IPS-11a (cell line): Measurements from ENCODE around the gene P3H2.

ENCODE experiments used
- H3K4me3 ChIP-seq: one replicate; pipeline ENCODE4 v1.5.1; 2013; ENCODE audit warnings: low read depth, low read length, control low read depth

Gene P3H2

DNA sequence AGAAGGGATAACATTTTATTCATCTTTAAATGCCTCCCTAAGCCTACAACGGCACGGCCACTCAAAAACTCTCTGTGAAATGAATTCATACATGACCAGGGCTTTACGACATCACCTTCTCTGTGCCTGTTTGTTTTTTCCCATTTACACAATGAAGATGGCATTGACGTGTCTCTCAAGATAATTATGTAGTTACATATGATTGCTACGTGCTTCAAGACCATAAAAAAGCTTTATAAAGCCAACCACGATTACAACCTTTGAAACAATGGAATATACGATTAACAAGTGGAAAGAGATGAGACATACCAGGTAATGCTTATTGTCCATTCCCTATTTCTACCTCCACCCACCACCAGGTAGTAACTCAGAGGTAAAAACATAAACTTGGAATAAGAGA, 168.4 kb downstream of the P3H2 start:
- no peak overlapping the region for H3K4me3 ChIP-seq

- H3K4me3 ChIP-seq: no peak overlapping the region
Observed at GRCh38 chr3:189950258-189950657, 170.4 kb downstream of the P3H2 start.

- H3K4me3 ChIP-seq: no peak overlapping the region
Observed at GRCh38 chr3:189949580-189949979, 171.1 kb downstream of the P3H2 start.

DNA sequence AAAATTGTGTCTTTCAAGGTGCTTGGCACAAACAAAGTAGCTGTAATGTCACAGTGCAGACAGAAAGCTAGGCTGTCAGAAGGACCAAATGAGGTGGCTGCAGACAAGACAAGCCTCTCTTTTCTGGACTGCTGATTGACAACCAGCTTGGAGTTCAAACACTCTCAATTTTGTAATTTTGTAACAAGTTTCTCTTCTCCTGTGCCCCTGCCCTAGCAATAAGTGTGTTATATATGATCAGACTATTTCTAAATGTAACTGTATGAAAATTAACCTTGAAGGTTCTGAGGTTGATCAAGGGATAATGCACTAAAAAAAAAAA, 172.0 kb downstream of the P3H2 start:
- H3K4me3 ChIP-seq: no peak overlapping the region

GRCh38 chr3:189947948-189948723, 172.6 kb downstream of the P3H2 start:
- H3K4me3 ChIP-seq: no peak overlapping the region

DNA sequence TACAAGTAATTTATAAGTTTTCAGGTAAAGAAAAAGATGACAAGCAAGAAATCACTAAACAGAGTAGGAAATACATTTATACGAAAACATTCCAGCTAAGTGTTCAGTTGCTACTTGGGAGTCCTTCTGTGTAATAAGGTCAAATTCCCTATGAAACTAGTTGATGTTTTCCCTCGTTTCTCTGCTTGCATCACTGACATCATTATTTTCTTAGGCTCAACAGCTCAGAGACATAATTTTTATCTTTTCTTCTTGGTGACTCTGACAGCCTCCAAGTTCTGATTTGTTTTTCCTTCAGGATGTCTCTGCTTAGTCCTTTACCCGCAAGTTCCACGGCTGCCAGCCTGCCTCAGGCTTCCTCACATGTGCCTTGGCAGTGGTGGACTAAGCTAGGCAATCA, 173.6 kb downstream of the P3H2 start:
- no peak overlapping the region for H3K4me3 ChIP-seq

- no peak overlapping the region for H3K4me3 ChIP-seq
Observed at GRCh38 chr3:189945935-189946709, 174.6 kb downstream of the P3H2 start.

- no peak overlapping the region for H3K4me3 ChIP-seq
Observed at GRCh38 chr3:189944285-189945145, 176.2 kb downstream of the P3H2 start.

GRCh38 chr3:189942948-189943347, 177.7 kb downstream of the P3H2 start:
- H3K4me3 ChIP-seq: no peak overlapping the region

GRCh38 chr3:189941679-189942078, 179.0 kb downstream of the P3H2 start:
- no peak overlapping the region for H3K4me3 ChIP-seq

- no peak overlapping the region for H3K4me3 ChIP-seq
Observed at GRCh38 chr3:189941125-189941524, 179.6 kb downstream of the P3H2 start.

GRCh38 chr3:189937302-189938127, 183.2 kb downstream of the P3H2 start:
- H3K4me3 ChIP-seq: no peak overlapping the region

DNA sequence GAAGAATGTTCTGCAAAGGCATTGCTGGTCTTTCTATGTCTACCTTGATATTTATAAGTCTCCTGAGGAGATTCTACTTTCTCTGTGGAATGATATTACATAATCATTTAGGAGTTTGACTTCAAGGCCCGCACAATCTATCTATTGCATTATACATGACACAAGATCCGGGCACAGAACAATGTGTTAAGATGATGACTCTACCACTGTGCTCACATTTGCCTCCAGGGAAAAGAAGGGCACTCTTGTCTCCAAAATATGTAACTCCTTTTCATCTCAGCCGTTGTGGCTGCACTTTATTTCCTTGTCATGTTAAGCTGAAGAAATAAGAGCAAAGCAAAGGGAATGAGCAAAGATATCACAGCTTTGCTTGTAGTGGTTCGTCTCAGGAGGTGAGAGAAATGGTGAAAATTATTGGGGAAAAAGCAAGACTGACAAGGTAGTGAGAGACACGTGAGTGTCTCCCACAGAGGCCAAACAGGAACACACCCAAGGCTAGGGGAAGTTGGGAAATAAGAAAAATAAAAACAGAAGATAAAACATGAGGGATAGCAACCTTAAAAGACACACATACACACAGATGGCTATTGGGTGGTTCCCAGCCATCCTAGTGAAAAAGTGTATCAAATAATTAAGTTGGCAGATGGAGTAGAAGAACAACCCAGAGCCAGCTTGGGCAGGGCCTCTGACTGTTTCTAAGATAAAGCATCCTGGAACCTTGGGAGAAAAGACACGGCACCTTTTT, 184.3 kb downstream of the P3H2 start:
- no peak overlapping the region for H3K4me3 ChIP-seq

DNA sequence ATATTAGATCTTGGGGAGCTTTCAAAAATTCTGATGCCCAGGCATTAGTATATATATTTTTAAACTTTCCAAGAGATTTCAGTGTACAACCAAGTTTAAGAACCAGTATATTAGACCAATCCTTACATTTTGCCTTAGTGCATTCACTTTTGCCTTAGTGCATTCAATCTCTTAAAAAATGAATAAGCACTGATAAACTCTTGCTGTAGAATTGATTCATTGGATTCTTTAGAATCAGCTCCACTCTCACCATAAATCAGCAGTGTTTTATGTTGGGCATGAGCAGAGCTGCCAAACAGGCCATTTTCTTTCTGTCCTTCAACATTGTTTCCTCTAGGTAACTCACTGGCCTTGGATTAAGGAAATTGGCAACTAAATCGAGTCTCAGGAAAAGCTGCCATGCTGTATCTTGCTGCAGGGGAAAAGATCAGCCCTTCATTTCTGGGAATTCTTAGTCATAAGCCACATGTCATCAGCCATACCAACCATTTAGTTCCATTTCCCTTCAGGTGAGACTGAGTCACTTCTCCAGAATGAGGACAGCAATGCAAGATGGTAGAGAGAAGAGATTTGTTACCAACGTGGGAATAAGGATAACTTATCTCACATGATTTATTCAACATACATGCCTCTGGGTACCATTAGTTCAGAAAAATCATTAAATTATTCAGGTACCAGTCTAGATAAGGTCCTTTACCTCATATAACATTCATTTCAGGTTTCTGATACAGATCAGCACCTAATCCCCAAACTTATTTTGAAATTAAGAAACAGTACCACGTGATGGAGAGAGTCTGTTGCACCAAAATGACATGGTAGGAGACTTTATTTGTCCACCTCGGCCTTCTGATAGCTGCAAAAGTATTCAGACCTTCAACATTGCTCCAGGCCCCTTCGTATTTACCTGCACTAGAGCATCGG, 192.5 kb downstream of the P3H2 start:
- no peak overlapping the region for H3K4me3 ChIP-seq

- no peak overlapping the region for H3K4me3 ChIP-seq
Observed at GRCh38 chr3:189921770-189922169, 198.9 kb downstream of the P3H2 start.

DNA sequence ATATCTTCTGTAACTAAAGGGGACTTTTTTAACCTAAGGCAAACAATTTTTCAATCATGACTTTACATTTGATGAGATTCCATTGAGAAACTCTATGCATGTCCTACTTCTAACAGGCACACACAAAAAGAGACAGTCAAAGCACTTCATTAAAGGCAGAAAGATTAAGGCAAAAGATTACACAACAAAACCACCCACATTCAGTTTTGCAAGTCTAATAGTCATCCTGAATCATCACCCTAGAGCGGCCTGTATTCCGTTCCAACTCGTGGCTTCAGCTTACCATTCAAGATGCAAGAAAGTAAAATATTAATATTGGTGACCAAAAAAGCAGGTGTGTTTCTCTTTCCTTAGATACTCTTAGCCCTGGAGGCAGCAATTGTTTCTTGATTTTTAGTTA, 205.9 kb downstream of the P3H2 start:
- no peak overlapping the region for H3K4me3 ChIP-seq

DNA sequence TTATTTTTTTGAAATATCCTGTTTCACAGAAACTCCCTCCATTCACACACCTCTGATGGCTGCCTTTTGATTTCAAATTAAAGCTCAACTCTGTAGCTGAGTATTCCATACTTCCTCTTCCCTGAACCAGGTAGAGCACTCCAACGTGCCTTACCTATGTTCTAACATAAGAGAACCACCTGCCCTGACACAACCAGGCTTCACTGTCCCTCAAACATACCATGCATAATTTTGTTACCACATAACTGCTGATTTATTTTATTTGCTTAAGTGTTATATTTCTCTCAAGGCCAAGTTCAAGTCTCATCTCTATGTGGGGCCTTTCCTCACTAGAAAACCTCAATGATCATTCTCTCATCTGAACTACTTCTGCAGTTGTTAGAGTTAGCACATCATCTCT, 209.7 kb downstream of the P3H2 start:
- no peak overlapping the region for H3K4me3 ChIP-seq

DNA sequence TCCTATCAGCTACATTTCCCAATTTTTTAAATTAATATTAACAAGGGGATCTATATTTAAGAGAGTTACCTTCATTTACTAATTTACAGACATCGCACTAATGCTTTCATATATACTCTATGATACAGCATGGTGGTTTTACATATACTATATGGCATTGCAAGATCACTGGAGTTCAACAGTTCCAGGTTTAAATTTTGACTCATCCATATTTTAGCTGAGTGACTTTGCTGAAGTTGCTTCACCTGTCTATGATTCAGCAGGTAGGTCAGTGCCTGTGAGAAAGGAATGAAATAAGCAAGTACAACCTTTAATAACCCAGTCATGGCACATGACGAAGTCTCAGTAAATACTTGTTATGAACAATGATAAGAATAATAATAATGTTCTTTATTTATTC, 211.1 kb downstream of the P3H2 start:
- H3K4me3 ChIP-seq: no peak overlapping the region

- H3K4me3 ChIP-seq: no peak overlapping the region
Observed at GRCh38 chr3:189909139-189909538, 211.6 kb downstream of the P3H2 start.
